ENCODE results near the gene UBQLN2.
"Not testable (repeated sequence)": the region's sequence is repeated elsewhere in the genome, so short reads cannot be mapped to it uniquely, and the experiment has no call there.

The UBQLN2 gene

DNA sequence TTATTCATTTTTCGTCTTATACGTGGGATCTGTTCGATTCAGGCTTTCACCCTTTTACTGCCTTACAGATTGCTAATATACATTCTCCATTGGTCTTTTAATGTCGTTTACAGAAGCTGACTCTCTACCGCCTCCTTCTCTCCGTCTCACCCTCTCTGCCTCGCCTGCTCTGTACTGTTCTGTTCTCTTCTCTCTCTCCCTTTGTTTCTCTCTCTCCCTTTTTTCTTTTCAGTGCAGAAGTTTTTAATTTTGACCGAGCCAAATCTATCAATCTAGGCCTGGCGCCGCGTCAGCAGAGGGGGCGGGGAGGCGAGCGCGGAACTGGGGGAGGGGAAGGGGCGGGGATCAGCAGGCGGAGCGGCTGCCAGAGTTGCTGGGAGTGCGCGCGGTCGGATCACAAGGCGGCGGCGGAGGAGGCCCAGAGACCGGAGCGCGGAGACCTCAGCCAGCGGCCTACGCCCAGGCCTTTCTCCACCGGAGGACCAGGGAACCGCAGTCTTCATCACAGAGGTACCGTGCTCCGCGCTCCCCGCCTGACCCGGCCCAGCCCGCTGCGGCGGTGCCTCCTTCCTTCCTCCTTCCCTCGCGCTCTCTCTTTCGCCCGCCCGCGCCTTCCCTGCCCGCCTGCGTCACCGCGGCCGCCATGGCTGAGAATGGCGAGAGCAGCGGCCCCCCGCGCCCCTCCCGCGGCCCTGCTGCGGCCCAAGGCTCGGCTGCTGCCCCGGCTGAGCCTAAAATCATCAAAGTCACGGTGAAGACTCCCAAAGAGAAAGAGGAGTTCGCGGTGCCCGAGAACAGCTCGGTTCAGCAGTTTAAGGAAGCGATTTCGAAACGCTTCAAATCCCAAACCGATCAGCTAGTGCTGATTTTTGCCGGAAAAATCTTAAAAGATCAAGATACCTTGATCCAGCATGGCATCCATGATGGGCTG lies at the start of gene UBQLN2:
TSS of gene UBQLN2 (plus strand) at position 397 of the 931 bp plus-strand sequence. CDS start at position 644, 247 bp downstream.
- DNase-seq, result peak; percentile 52

DNA sequence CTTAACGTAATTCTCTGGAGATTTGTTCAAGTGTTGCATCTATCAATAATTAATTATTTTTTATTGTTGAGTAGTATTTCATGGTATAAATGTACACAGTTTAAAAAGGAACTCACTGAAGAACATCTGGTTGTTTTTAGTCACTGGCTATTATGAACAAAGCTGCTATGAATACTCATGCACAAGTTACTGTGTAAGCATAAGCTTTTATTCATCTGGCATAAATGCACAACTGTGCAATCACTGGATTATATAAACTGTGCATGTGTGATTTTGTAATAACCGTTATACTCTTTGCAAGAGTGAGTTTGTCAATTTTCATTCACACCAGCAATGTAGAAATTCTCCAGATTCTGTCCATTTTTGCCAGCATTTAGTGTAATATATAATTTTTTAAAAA lies 43.8 kb upstream of the UBQLN2 start:
- no peak for DNase-seq

DNA sequence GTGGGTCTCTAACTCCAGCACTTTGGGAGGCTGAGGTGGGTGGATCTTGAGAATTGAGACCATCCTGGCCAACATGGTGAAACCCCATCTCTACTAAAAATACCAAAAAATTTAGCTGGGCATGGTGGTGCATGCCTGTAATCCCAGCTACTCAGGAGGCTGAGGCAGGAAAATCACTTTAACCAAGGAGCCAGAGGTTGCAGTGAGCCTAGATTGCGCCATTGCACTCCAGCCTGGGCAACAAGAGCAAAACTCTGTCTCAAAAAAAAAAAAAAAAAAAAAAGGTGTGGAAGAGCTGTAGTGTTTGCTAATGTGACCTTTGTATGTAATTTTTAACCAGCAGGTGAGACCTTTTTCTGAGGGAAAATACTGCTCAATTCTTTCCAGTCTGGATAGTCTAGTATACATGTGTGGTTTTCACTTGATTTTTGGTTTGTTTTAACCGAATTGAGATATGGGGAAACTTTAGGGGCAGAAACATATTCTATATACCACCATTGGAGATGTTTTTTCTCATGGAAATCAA lies 33.9 kb upstream of the UBQLN2 start:
- DNase-seq, result not testable (repeated sequence)

DNA sequence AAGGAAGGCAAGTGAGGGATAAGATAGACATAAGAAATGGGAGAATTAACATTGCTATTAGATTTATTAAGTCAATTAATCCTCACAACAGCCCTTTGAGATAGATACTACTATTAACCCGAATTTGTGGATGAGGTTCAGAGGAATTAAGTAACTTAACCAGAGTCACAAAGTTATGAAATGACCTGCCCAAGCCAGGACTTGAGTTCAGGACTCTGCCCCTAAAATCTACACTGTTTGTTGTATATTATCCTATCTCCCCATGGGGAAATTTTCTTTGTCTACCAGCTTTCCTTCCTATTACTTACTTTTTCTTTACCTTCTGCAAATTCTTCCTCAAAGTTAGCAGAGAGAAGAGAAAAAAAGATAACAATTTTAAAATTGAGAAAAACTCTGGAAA lies 33.4 kb upstream of the UBQLN2 start:
- DNase-seq, result no peak

DNA sequence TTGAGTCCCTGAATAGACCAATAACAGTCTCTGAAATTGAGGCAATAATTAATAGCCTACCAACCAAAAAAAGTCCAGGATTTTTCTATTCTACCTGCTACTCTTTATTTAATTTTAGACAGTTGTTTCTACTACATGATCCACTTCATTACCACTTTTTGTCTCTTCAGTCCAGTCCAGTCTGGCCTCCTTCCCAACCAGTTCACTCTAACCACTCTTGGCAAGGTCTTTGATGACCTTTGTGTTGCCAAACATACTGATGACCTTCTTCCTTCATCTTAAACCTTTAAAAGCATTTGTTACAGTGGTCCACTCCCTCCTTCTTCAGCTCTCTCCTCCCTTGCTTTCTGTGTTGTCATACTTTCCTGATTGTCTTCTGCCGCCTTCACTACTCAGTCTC lies 12.8 kb upstream of the UBQLN2 start:
- DNase-seq, result no peak

DNA sequence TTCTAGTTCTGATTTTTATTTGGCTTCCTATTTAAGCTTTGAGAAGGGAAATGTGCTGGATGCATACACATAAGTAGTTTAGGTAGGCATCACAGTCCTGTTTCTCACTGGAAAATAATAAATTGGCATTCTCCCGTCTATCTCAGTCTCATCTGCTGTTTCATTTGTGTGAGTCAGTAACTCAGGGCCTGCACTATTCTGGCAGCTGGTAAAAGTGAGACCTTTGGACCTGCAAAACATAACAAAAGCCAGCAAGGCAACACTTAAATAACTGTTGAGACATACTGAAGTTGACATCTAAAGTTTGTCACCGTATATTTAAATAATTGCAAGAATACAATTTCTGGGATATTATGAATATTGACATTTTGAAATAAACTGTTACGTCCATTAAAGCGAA lies 8.6 kb upstream of the UBQLN2 start:
- no peak for DNase-seq

DNA sequence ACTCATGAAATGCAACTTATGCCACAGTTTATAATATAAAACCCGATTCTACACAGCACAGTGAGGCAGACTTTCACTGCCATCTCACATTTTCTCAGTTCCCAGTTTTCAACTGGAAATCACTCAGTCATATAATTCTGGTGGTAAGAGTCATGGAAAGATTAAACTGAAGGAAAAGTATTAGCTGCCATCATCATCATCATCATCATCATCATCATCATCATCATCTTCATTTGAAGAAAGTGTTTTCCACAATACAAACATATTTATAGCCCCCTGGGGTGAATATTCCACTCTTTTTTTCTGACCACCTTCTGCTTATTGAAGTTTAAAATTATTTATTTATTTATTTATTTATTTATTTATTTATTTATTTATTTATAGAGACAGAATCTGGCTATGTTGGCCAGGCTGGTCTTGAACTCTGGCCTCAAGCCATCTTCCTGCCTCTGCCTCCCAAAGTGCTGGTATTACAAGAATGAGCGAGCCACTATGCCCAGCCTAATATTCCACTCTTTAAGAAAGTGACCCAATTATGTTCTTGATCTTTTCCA lies 6.0 kb upstream of the UBQLN2 start:
- no peak for DNase-seq

DNA sequence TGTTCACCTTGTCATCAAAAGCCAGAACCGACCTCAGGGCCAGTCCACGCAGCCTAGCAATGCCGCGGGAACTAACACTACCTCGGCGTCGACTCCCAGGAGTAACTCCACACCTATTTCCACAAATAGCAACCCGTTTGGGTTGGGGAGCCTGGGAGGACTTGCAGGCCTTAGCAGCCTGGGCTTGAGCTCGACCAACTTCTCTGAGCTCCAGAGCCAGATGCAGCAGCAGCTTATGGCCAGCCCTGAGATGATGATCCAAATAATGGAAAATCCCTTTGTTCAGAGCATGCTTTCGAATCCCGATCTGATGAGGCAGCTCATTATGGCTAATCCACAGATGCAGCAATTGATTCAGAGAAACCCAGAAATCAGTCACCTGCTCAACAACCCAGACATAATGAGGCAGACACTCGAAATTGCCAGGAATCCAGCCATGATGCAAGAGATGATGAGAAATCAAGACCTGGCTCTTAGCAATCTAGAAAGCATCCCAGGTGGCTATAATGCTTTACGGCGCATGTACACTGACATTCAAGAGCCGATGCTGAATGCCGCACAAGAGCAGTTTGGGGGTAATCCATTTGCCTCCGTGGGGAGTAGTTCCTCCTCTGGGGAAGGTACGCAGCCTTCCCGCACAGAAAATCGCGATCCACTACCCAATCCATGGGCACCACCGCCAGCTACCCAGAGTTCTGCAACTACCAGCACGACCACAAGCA lies 898 bp downstream of the UBQLN2 start:
- no peak for DNase-seq

DNA sequence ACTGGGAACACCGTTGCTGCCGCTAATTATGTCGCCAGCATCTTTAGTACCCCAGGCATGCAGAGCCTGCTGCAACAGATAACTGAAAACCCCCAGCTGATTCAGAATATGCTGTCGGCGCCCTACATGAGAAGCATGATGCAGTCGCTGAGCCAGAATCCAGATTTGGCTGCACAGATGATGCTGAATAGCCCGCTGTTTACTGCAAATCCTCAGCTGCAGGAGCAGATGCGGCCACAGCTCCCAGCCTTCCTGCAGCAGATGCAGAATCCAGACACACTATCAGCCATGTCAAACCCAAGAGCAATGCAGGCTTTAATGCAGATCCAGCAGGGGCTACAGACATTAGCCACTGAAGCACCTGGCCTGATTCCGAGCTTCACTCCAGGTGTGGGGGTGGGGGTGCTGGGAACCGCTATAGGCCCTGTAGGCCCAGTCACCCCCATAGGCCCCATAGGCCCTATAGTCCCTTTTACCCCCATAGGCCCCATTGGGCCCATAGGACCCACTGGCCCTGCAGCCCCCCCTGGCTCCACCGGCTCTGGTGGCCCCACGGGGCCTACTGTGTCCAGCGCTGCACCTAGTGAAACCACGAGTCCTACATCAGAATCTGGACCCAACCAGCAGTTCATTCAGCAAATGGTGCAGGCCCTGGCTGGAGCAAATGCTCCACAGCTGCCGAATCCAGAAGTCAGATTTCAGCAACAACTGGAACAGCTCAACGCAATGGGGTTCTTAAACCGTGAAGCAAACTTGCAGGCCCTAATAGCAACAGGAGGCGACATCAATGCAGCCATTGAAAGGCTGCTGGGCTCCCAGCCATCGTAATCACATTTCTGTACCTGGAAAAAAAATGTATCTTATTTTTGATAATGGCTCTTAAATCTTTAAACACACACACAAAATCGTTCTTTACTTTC lies 1.8 kb downstream of the UBQLN2 start:
- DNase-seq, result no peak

DNA sequence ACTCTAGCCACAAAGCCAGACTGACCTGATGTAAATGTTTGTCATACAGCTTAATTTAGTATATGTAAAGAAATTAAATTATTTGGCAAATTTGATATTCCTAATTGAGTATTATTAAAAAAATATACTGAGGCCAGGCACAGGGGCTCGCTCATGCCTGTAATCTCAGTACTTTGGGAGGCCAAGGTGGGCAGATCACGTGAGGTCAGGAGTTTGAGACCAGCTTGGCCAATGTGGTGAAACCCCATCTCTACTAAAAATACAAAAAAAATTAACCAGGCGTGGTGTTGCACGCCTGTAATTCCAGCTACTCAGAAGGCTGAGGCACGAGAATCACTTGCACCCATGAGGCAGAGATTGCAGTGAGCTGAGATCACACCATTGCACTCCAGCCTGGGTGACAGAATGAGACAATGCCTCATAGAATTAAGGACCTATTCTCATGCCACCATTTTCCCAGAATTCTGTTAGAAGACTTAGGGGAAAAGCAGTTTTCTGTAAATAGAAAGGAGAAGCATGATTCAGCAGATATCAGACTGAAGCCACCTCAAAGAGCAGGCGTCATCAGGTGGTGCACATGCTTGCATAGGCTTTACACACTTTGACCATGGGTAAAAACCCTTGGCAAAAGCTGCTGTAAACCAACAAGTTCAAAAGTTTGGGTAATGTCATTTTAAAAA lies 6.1 kb downstream of the UBQLN2 start:
- DNase-seq, result no peak

DNA sequence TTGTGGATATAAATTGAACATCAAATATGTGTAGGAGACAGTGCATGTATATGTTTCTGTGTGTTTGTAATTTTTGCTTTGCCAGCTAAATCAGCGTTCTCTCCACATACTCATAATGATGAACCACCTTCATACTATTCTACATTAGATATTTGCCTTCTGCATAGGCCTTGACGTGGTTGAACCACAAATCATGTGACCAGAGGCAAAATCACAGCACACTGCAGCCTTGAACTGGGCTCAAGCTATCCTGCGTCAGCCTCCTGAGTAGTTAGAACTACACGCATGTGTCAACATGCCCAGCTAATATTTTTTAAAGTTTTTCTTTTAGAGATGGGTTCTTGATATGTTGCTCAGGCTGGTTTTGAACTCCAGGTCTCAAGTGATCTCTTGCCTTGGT lies 9.5 kb downstream of the UBQLN2 start:
- DNase-seq, result no peak

DNA sequence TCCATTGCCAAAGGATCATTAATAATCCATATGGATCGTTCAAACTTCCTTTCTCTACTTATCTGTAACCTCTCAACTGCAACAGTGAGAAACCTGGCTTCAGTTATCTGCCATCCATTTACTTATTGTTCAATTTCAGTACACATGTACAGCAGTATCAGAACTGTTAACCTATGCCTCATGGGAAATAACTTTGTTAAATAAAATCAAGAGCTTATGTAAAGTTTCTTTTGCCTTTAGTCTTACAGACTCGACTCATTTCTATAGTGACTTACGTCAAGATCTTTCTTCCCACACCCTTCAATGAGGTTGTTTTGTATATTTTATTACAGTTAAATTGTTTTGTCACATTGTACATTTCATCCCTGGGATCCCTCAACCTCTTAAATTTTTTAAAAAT lies 11.4 kb downstream of the UBQLN2 start:
- DNase-seq, result no peak

DNA sequence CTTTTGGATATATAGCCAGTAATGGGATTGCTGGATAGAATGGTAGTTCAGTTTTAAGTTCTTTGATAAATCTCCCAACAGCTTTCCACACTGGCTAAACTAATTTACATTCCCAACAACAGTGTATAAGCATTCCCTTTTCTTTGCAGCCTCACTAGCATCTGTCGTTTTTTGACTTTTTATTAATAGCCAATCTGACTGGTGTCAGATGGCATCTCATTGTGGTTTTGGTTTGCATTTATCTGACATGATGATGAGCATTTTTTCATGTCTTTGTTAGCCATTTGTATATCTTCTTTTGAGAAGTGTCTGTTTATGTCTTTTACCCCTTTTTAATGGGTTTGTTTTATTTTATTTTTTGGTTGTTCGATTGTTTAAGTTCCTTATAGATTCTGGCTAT lies 13.3 kb downstream of the UBQLN2 start:
- DNase-seq, result no peak

DNA sequence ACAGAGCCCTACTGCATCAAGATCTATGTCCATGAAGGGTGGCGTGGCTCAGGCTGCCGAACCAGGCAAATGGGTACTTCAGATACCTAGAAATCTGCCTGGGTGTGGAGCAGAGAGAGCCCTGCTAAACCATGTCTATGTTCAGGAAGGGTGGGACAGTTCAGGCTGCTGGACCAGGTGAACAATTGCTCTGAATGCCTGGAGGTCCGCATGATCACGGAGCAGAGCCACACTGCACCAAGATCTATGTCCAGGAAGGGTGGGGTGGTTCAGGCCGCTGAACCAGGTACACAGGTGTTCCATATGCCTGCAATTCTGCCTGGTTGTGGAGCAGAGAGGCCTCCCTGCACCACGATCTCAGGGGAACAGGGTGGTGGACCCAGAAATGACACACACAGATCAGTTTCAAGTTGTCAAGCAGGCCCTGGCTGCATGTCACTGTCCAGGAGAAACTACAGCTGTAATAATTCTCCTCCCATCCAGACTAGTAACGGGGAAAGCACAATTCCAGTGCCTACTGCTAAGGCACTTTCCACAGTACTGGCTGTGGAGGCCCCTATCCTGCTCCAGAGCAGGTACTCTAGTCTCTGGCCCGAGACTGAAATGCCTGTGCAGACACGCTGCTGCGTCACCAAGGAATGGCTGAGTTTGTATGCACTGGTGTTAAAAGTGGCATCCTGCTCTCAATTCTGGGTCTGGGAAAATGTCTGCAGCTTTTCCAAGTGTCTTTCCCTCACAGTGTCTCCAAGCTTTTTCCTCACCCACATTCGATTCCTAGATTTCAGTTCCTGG lies 25.2 kb downstream of the UBQLN2 start:
- no peak for DNase-seq

DNA sequence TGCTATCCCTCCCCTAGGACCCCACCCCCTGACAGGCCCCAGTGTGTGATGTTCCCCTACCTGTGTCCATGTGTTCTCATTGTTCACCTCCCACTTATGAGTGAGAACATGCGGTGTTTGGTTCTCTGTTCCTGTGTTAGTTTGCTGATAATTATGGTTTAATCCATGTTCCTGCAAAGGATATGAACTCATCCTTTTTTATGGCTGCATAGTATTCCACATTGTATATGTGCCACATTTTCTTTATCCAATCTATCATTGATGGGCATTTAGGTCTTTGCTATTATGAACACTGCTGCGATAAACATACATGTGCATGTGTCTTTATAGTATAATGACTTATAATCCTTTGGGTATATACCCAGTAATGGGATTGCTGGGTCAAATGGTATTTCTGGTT lies 28.4 kb downstream of the UBQLN2 start:
- DNase-seq, result not testable (repeated sequence)

DNA sequence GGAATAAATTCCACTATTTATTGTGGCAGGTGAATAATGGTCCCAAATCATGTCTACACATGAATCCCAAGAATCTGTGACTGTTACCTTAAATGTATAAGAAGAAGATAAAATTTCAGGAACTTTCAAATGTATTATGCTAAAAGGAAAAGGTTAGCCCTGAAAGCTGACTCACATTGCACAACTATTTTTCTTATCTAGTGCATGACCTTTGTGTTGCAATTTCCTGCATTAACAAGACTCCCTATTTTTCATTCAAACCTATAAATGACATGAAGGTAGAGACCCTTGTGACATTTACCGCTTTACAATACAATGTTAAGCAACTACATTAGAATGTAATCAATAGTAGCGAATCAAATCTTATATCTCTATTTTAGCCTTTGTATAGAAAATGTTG lies 36.7 kb downstream of the UBQLN2 start:
- DNase-seq, result no peak

DNA sequence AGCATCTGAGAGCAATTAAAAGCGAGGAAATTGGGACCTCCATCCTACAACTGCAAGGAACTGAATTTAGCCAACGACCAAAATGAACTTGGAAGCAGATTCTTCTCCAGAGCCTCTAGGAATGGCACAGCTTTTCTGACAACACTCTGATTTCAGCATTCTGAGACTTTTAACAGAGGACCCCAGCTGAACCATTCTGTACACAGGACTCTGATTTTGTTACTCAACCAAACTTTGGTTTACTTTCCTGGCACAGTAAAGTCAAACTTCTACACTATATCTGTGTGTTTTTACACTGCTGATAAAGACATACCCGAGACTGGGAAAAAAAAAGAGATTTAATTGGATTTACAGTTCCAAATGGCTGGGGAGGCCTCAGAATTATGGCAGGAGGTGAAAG lies 37.6 kb downstream of the UBQLN2 start:
- DNase-seq, result no peak

DNA sequence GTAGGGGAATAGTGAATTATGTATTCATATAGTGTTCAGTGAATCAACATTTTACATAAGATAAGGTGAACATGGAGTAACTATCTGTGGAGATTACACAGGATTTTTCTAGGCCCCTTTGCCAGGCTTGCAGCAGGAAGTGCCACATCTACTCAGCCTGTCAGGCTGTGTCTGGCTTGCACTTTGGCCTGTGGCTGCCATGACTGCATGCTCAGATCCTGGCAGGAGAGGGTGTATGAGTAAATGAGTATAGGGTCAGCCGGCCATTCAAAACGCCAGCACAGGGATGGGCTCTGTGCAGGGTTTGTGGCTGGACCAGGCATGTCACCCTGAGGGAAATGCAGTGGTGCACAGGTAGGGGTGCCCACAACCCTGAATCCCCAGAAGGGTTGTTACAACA lies 51.9 kb downstream of the UBQLN2 start:
- DNase-seq, result no peak

Data from NCI-H510A (cell line).